HUES6 (cell line): Measurements from ENCODE around the gene TAGLN2.

ENCODE experiments used
- H3K27ac ChIP-seq: 2 replicates; pipeline ENCODE4 v1.7.0; 2013; ENCODE audit warnings: low read depth, mild to moderate bottlenecking, low read length, inconsistent platforms
- H3K27me3 ChIP-seq: 2 replicates; pipeline ENCODE4 v1.6.1; 2013; ENCODE audit warnings: low read length; ENCODE audit not compliant: control insufficient read depth, insufficient read depth
- H3K36me3 ChIP-seq: 2 replicates; pipeline ENCODE4 v1.6.1; 2013; ENCODE audit warnings: low read length; ENCODE audit not compliant: control insufficient read depth, insufficient read depth
- H3K4me1 ChIP-seq: 2 replicates; pipeline ENCODE4 v1.6.1; 2013; ENCODE audit warnings: low read length; ENCODE audit not compliant: control insufficient read depth, insufficient read depth
- H3K4me3 ChIP-seq: 2 replicates; pipeline ENCODE4 v1.5.1; 2013; ENCODE audit warnings: low read depth, low read length
- H3K9ac ChIP-seq: one replicate; pipeline ENCODE4 v1.6.1; 2013; ENCODE audit warnings: mild to moderate bottlenecking, low read length
- H3K9me3 ChIP-seq: 2 replicates; pipeline ENCODE4 v1.6.1; 2013; ENCODE audit warnings: low read depth, low read length; ENCODE audit not compliant: control insufficient read depth, insufficient read depth

The TAGLN2 gene

GRCh38 chr1:159881622-159882526, 43.4 kb downstream of the TAGLN2 start:
- Histone ChIP-seq H3K4me3 (no peak overlapping the region), H3K27ac (no peak overlapping the region), H3K4me1 (peaks cover 13% of the 10 kb centered on the region), H3K9me3 (no peaks in the 10 kb centered on the region), H3K27me3 (no peaks in the 10 kb centered on the region; the same call in 1 of the 2 replicates), H3K36me3 (no peaks in the 10 kb centered on the region), H3K9ac (no peak overlapping the region)

- Histone ChIP-seq H3K36me3 (no peaks in the 10 kb centered on the region), H3K27me3 (no peaks in the 10 kb centered on the region; the same call in 1 of the 2 replicates), H3K27ac (no peak overlapping the region), H3K4me3 (no peak overlapping the region), H3K4me1 (peaks cover 13% of the 10 kb centered on the region), H3K9ac (no peak overlapping the region), H3K9me3 (no peaks in the 10 kb centered on the region)
Observed at GRCh38 chr1:159880430-159880829, 44.9 kb downstream of the TAGLN2 start.

- no peaks in the 10 kb centered on the region for H3K36me3 ChIP-seq
- H3K4me3 ChIP-seq, result no peak overlapping the region
- no peaks in the 10 kb centered on the region for H3K9me3 ChIP-seq
- H3K4me1 ChIP-seq, result peaks cover 13% of the 10 kb centered on the region
- no peak overlapping the region for H3K27ac ChIP-seq
- H3K27me3 ChIP-seq, result no peaks in the 10 kb centered on the region; the same call in 1 of the 2 replicates
- H3K9ac ChIP-seq, result no peak overlapping the region
Observed at GRCh38 chr1:159879977-159880376, 45.3 kb downstream of the TAGLN2 start.

GRCh38 chr1:159879136-159879535, 46.2 kb downstream of the TAGLN2 start:
- no peaks in the 10 kb centered on the region; the same call in 1 of the 2 replicates for H3K27me3 ChIP-seq
- peaks cover 13% of the 10 kb centered on the region for H3K4me1 ChIP-seq
- H3K4me3 ChIP-seq, result no peak overlapping the region
- H3K27ac ChIP-seq, result no peak overlapping the region
- H3K9me3 ChIP-seq, result no peaks in the 10 kb centered on the region
- no peaks in the 10 kb centered on the region for H3K36me3 ChIP-seq
- no peak overlapping the region for H3K9ac ChIP-seq

GRCh38 chr1:159877695-159878444, 47.4 kb downstream of the TAGLN2 start:
- H3K4me1 ChIP-seq, result peaks cover 13% of the 10 kb centered on the region
- H3K27ac ChIP-seq, result no peak overlapping the region
- no peaks in the 10 kb centered on the region; the same call in 1 of the 2 replicates for H3K27me3 ChIP-seq

GRCh38 chr1:159873530-159874143, 51.7 kb downstream of the TAGLN2 start:
- Histone ChIP-seq H3K36me3 (no peaks in the 10 kb centered on the region), H3K4me3 (no peak overlapping the region), H3K4me1 (peaks cover 12% of the 10 kb centered on the region), H3K27me3 (0 out of 2 replicates have a peak, but pooled peaks cover 5% of the 10 kb centered on the region), H3K9ac (no peak overlapping the region), H3K27ac (no peak overlapping the region), H3K9me3 (no peaks in the 10 kb centered on the region)

More at GRCh38 chr1:159877695-159878444, 47.4 kb downstream of the TAGLN2 start:
- no peak overlapping the region for H3K9ac ChIP-seq
- no peaks in the 10 kb centered on the region for H3K9me3 ChIP-seq
- no peaks in the 10 kb centered on the region for H3K36me3 ChIP-seq
- H3K4me3 ChIP-seq, result no peak overlapping the region

- Histone ChIP-seq H3K4me3 (no peak overlapping the region), H3K4me1 (peaks cover 13% of the 10 kb centered on the region), H3K27me3 (0 out of 2 replicates have a peak, but pooled peaks cover 5% of the 10 kb centered on the region), H3K9ac (no peak overlapping the region), H3K27ac (no peak overlapping the region), H3K36me3 (no peaks in the 10 kb centered on the region), H3K9me3 (no peaks in the 10 kb centered on the region)
Observed at GRCh38 chr1:159872891-159873290, 52.4 kb downstream of the TAGLN2 start.

GRCh38 chr1:159870704-159871103, 54.6 kb downstream of the TAGLN2 start:
- peaks cover 16% of the 10 kb centered on the region for H3K4me1 ChIP-seq
- H3K4me3 ChIP-seq, result no peak overlapping the region
- no peaks in the 10 kb centered on the region for H3K36me3 ChIP-seq
- H3K9me3 ChIP-seq, result no peaks in the 10 kb centered on the region
- H3K27ac ChIP-seq, result no peak overlapping the region
- H3K9ac ChIP-seq, result no peak overlapping the region
- 0 out of 2 replicates have a peak, but pooled peaks cover 5% of the 10 kb centered on the region for H3K27me3 ChIP-seq

- no peak overlapping the region for H3K9ac ChIP-seq
- H3K27me3 ChIP-seq, result 0 out of 2 replicates have a peak, but pooled peaks cover 5% of the 10 kb centered on the region
- no peak overlapping the region for H3K4me3 ChIP-seq
- peaks cover 16% of the 10 kb centered on the region for H3K4me1 ChIP-seq
- H3K36me3 ChIP-seq, result no peaks in the 10 kb centered on the region
- no peaks in the 10 kb centered on the region for H3K9me3 ChIP-seq
- no peak overlapping the region for H3K27ac ChIP-seq
Observed at GRCh38 chr1:159869607-159870006, 55.7 kb downstream of the TAGLN2 start.

GRCh38 chr1:159869173-159869572, 56.1 kb downstream of the TAGLN2 start:
- Histone ChIP-seq H3K9me3 (no peaks in the 10 kb centered on the region), H3K4me3 (no peak overlapping the region), H3K36me3 (no peaks in the 10 kb centered on the region), H3K9ac (no peak overlapping the region), H3K27ac (no peak overlapping the region), H3K4me1 (peaks cover 16% of the 10 kb centered on the region), H3K27me3 (0 out of 2 replicates have a peak, but pooled peaks cover 5% of the 10 kb centered on the region)
